DOHH2 (cell line): ENCODE results near the gene SLC25A30.
A peak's percentile ranks its signal among the peaks of the same experiment; 100 is the strongest.

Experiments used
- H3F3A ChIP-seq: fragments of 200-600 bp; sonication (generic), shearing (Covaris generic); 2 replicates; pipeline ENCODE4 v1.6.0; 2016; ENCODE audit warnings: antibody characterized with exemption, mild to moderate bottlenecking; ENCODE audit not compliant: control insufficient read depth, insufficient read depth
- H3K27ac ChIP-seq: fragments of 200-600 bp; sonication (generic); 2 replicates; pipeline ENCODE4 v1.5.1; 2014; ENCODE audit warnings: low read depth, mild to moderate bottlenecking, low read length, moderate library complexity
- H3K27me3 ChIP-seq: fragments of 200-600 bp; sonication (generic); 2 replicates; pipeline ENCODE4 v1.6.1; 2014; ENCODE audit warnings: mild to moderate bottlenecking, low read length, mixed read lengths; ENCODE audit not compliant: control insufficient read depth
- H3K36me3 ChIP-seq: fragments of 200-600 bp; sonication (generic); 2 replicates; pipeline ENCODE4 v1.6.1; 2014; ENCODE audit warnings: mild to moderate bottlenecking, low read length, moderate library complexity, mixed read lengths; ENCODE audit not compliant: control insufficient read depth
- H3K4me1 ChIP-seq: fragments of 200-600 bp; sonication (generic); 2 replicates; pipeline ENCODE4 v1.6.1; 2014; ENCODE audit warnings: mild to moderate bottlenecking, low read length, mixed read lengths; ENCODE audit not compliant: control insufficient read depth
- H3K4me2 ChIP-seq: fragments of 200-600 bp; sonication (generic); 2 replicates; pipeline ENCODE4 v1.6.0; 2014; ENCODE audit warnings: mild to moderate bottlenecking, low read length, moderate library complexity
- H3K4me3 ChIP-seq: fragments of 200-600 bp; sonication (generic); 2 replicates; pipeline ENCODE4 v1.5.1; 2014; ENCODE audit warnings: mild to moderate bottlenecking, low read length, mixed read lengths
- H3K79me2 ChIP-seq: fragments of 200-600 bp; sonication (generic); 2 replicates; pipeline ENCODE4 v1.6.1; 2014; ENCODE audit warnings: mild to moderate bottlenecking, low read length, mixed read lengths; ENCODE audit not compliant: control insufficient read depth
- H3K9me2 ChIP-seq: fragments of 200-600 bp; sonication (generic); replicated peaks from 2 replicates; pipeline ENCODE4 v1.6.1; 2014; ENCODE audit warnings: mild to moderate bottlenecking, low read length, mixed read lengths; ENCODE audit not compliant: control insufficient read depth
- H3K9me3 ChIP-seq: fragments of 200-600 bp; sonication (generic); 2 replicates; pipeline ENCODE4 v1.6.1; 2014; ENCODE audit warnings: antibody characterized with exemption, low read length, mixed read lengths; ENCODE audit not compliant: control insufficient read depth, insufficient read depth
- H4K20me1 ChIP-seq: fragments of 200-600 bp; sonication (generic); 2 replicates; pipeline ENCODE4 v1.6.0; 2014; ENCODE audit warnings: low read depth, mild to moderate bottlenecking, antibody characterized with exemption, low read length, moderate library complexity; ENCODE audit not compliant: control insufficient read depth, insufficient read depth
- CTCF ChIP-seq: fragments of 200-600 bp; sonication (generic); IDR thresholded peaks from one replicate; pipeline ENCODE4 v1.5.1; 2014; ENCODE audit warnings: antibody characterized with exemption, mild to moderate bottlenecking, low read depth, low read length; ENCODE audit not compliant: poor library complexity, severe bottlenecking
- EZH2phosphoT487 ChIP-seq: fragments of 200-600 bp; sonication (generic); IDR thresholded peaks from 2 replicates; pipeline ENCODE4 v1.6.1; 2017; ENCODE audit warnings: borderline replicate concordance, mild to moderate bottlenecking, antibody characterized with exemption, low read length, moderate library complexity, mixed read lengths

SLC25A30 gene

GRCh38 chr13:45364876-45365557 lies 53.2 kb downstream of the SLC25A30 start:
- TF ChIP-seq EZH2phosphoT487 (no peak), CTCF (no peak)
- H3K9me3 ChIP-seq = no peaks in the 10 kb centered on the region
- no peaks in the 10 kb centered on the region for H4K20me1 ChIP-seq
- H3K4me2 ChIP-seq = no peak overlapping the region
- H3K27ac ChIP-seq = no peak overlapping the region
- no peak overlapping the region for H3K4me3 ChIP-seq
- no peaks in the 10 kb centered on the region for H3K36me3 ChIP-seq
- H3K9me2 ChIP-seq = no peaks in the 10 kb centered on the region
- H3K4me1 ChIP-seq = peaks cover 18% of the 10 kb centered on the region
- no peaks in the 10 kb centered on the region; the same call in 1 of the 2 replicates for H3F3A ChIP-seq
- H3K79me2 ChIP-seq = no peaks in the 10 kb centered on the region
- H3K27me3 ChIP-seq = no peaks in the 10 kb centered on the region

- no peaks in the 10 kb centered on the region for H3K9me3 ChIP-seq
- H3K36me3 ChIP-seq = no peaks in the 10 kb centered on the region
- H3K27ac ChIP-seq = no peak overlapping the region
- TF ChIP-seq EZH2phosphoT487 (no peak), CTCF (peak; percentile 61)
- no peak overlapping the region for H3K4me2 ChIP-seq
- H4K20me1 ChIP-seq = no peaks in the 10 kb centered on the region
- no peaks in the 10 kb centered on the region for H3K27me3 ChIP-seq
- no peaks in the 10 kb centered on the region; the same call in 1 of the 2 replicates for H3F3A ChIP-seq
- H3K4me1 ChIP-seq = peaks cover 18% of the 10 kb centered on the region
- H3K9me2 ChIP-seq = no peaks in the 10 kb centered on the region
- no peak overlapping the region for H3K4me3 ChIP-seq
- H3K79me2 ChIP-seq = no peaks in the 10 kb centered on the region
These were observed 55.2 kb downstream of the SLC25A30 start for GRCh38 chr13:45362939-45363338.

- Histone ChIP-seq H3K9me2 (no peaks in the 10 kb centered on the region), H3K27ac (no peak overlapping the region), H3K36me3 (no peaks in the 10 kb centered on the region), H3K4me2 (no peak overlapping the region), H3K4me3 (no peak overlapping the region), H3K27me3 (no peaks in the 10 kb centered on the region), H3K79me2 (no peaks in the 10 kb centered on the region), H3K4me1 (peaks cover 7% of the 10 kb centered on the region; the same call in 1 of the 2 replicates), H3K9me3 (no peaks in the 10 kb centered on the region), H4K20me1 (no peaks in the 10 kb centered on the region), H3F3A (no peaks in the 10 kb centered on the region; the same call in 1 of the 2 replicates)
- TF ChIP-seq CTCF = no peak
These were observed 56.5 kb downstream of the SLC25A30 start for GRCh38 chr13:45361596-45362206.
